ENCODE measurements around the gene PLD5. TPM values are rescaled to one million over a fixed set of nuclear protein-coding genes. Genes with fewer than 3 reads are reported as not detected.

The PLD5 gene
- total RNA-seq, 3 donors from 2014 or later (not counting 1 experiment from before 2014, with no cell fraction given), result not detected

GRCh38 chr1:242083742-242084141 is 440.8 kb downstream of the PLD5 start:
- Mint-ChIP-seq H3K9me3 (peaks cover 2 to 3% of the 10 kb centered on the region in 2 donors), H3K27me3 (ENCODE audit: low read depth in 2 of 2) (peaks cover 0 to 8% of the 10 kb centered on the region in 2 donors), H3K27ac (no peak overlapping the region), H3K4me1 (no peaks in the 10 kb centered on the region), H3K4me3 (no peak overlapping the region), H3K36me3 (no peaks in the 10 kb centered on the region)
- WGBS (ENCODE audit: insufficient coverage), result no CpG with 5 or more reads among the region's 2 CpGs
- TF ChIP-seq CTCF (IDR thresholded peaks at IDR 0.05), result no peak
- Histone ChIP-seq H3K27me3 (ENCODE audit: control insufficient read depth, insufficient read depth, low read length) (no peaks in the 10 kb centered on the region), H3K27ac (ENCODE audit: low read length) (no peak overlapping the region), H3K36me3 (ENCODE audit: control insufficient read depth, insufficient read depth, low read length) (no peaks in the 10 kb centered on the region), H3K9me3 (ENCODE audit: control insufficient read depth, insufficient read depth, low read length) (no peaks in the 10 kb centered on the region), H3K4me3 (ENCODE audit: low read length) (no peak overlapping the region), H3K4me1 (ENCODE audit: control insufficient read depth, insufficient read depth, low read length) (no peaks in the 10 kb centered on the region)
- DNase-seq, result no peak
- ATAC-seq, result no peak
- intact Hi-C loops (cut with micrococcal nuclease), result no loop called here

- no peak for DNase-seq
- no peak overlapping the region for H3K27ac Mint-ChIP-seq
- no peaks in the 10 kb centered on the region for H3K27me3 ChIP-seq (ENCODE audit: control insufficient read depth, insufficient read depth, low read length)
- H3K36me3 ChIP-seq (ENCODE audit: control insufficient read depth, insufficient read depth, low read length), result no peaks in the 10 kb centered on the region
- H3K27ac ChIP-seq (ENCODE audit: low read length), result no peak overlapping the region
- H3K36me3 Mint-ChIP-seq, result no peaks in the 10 kb centered on the region
- no peak overlapping the region for H3K4me3 Mint-ChIP-seq
- H3K27me3 Mint-ChIP-seq (ENCODE audit: low read depth in 2 of 2), result peaks cover 0 to 8% of the 10 kb centered on the region in 2 donors
- no peak for ATAC-seq
- H3K4me3 ChIP-seq (ENCODE audit: low read length), result no peak overlapping the region
- H3K4me1 Mint-ChIP-seq, result no peaks in the 10 kb centered on the region
- WGBS (ENCODE audit: insufficient coverage), result 100% methylated on average over 1 of the region's 1 CpG
- intact Hi-C loops (cut with micrococcal nuclease), result no loop called here
- H3K4me1 ChIP-seq (ENCODE audit: control insufficient read depth, insufficient read depth, low read length), result no peaks in the 10 kb centered on the region
- no peaks in the 10 kb centered on the region for H3K9me3 ChIP-seq (ENCODE audit: control insufficient read depth, insufficient read depth, low read length)
- TF ChIP-seq CTCF (IDR thresholded peaks at IDR 0.05), result no peak
- peaks cover 2 to 3% of the 10 kb centered on the region in 2 donors for H3K9me3 Mint-ChIP-seq
These were observed 443.1 kb downstream of the PLD5 start for GRCh38 chr1:242081446-242081845.

- H3K4me1 Mint-ChIP-seq, result no peaks in the 10 kb centered on the region
- 75% methylated on average over 2 of the region's 2 CpGs for WGBS (ENCODE audit: insufficient coverage)
These were observed 458.7 kb downstream of the PLD5 start for GRCh38 chr1:242065813-242066212.

More at GRCh38 chr1:242065813-242066212, 458.7 kb downstream of the PLD5 start:
- Histone ChIP-seq H3K36me3 (ENCODE audit: control insufficient read depth, insufficient read depth, low read length) (no peaks in the 10 kb centered on the region), H3K27ac (ENCODE audit: low read length) (no peak overlapping the region), H3K27me3 (ENCODE audit: control insufficient read depth, insufficient read depth, low read length) (no peaks in the 10 kb centered on the region), H3K9me3 (ENCODE audit: control insufficient read depth, insufficient read depth, low read length) (no peaks in the 10 kb centered on the region), H3K4me1 (ENCODE audit: control insufficient read depth, insufficient read depth, low read length) (no peaks in the 10 kb centered on the region), H3K4me3 (ENCODE audit: low read length) (no peak overlapping the region)
- Mint-ChIP-seq H3K4me3 (no peak overlapping the region), H3K27ac (no peak overlapping the region), H3K9me3 (no peaks in the 10 kb centered on the region), H3K36me3 (no peaks in the 10 kb centered on the region), H3K27me3 (ENCODE audit: low read depth in 2 of 2) (peaks cover 0 to 2% of the 10 kb centered on the region in 2 donors)
- DNase-seq, result no peak
- intact Hi-C loops (cut with micrococcal nuclease), result no loop called here
- ATAC-seq, result no peak
- no peak for TF ChIP-seq CTCF (IDR thresholded peaks at IDR 0.05)
